Chondrocyte (in vitro differentiated cells): ENCODE data around the gene C7orf25. TPM values are rescaled to one million over a fixed set of nuclear protein-coding genes. Genes with fewer than 3 reads are reported as not detected.

Experiments used
- DNase-seq: peaks from one replicate; pipeline ENCODE4 v3.0.0; 2021; ENCODE audit warnings: mixed read lengths, low spot score
- H3K27ac Mint-ChIP-seq: one replicate; pipeline ENCODE4 v1.8.0; 2021; ENCODE audit warnings: mild to moderate bottlenecking, moderate library complexity, mixed read lengths; ENCODE audit not compliant: unreplicated experiment
- H3K27me3 Mint-ChIP-seq: 2 replicates; pipeline ENCODE4 v1.8.0; 2021; ENCODE audit warnings: low read depth, mixed read lengths
- H3K36me3 Mint-ChIP-seq: 2 replicates; pipeline ENCODE4 v1.8.0; 2021; ENCODE audit warnings: low read depth, mixed read lengths
- H3K4me1 Mint-ChIP-seq: 2 replicates; pipeline ENCODE4 v1.8.0; 2021; ENCODE audit warnings: low read depth, mild to moderate bottlenecking, mixed read lengths
- H3K4me3 Mint-ChIP-seq: one replicate; pipeline ENCODE4 v1.8.0; 2021; ENCODE audit warnings: mild to moderate bottlenecking, moderate library complexity, mixed read lengths; ENCODE audit not compliant: unreplicated experiment
- H3K9me3 Mint-ChIP-seq: 2 replicates; pipeline ENCODE4 v1.8.0; 2021; ENCODE audit warnings: low read depth, mixed read lengths
- CTCF ChIP-seq: fragments of 200-600 bp; sonication (generic); IDR thresholded peaks from 2 replicates; pipeline ENCODE4 v1.5.0; 2021; ENCODE audit warnings: antibody characterized with exemption, mild to moderate bottlenecking, moderate library complexity
- total RNA-seq: library from RNA; stranded (reverse); gene quantifications from 3 replicates; pipeline ENCODE4 v1.2.1, GENCODE V29; 2021

Gene C7orf25
- total RNA-seq, 1 donor from 2014 or later, result 9.7 TPM

- Mint-ChIP-seq H3K36me3 (peaks cover 1% of the 10 kb centered on the region), H3K9me3 (no peaks in the 10 kb centered on the region), H3K27ac (no peak overlapping the region), H3K4me3 (no peak overlapping the region), H3K27me3 (no peaks in the 10 kb centered on the region), H3K4me1 (peaks cover 4% of the 10 kb centered on the region)
- TF ChIP-seq CTCF, result no peak
- no peak for DNase-seq
Measured at GRCh38 chr7:42877862-42878261, 34.0 kb downstream of the C7orf25 start.

DNA sequence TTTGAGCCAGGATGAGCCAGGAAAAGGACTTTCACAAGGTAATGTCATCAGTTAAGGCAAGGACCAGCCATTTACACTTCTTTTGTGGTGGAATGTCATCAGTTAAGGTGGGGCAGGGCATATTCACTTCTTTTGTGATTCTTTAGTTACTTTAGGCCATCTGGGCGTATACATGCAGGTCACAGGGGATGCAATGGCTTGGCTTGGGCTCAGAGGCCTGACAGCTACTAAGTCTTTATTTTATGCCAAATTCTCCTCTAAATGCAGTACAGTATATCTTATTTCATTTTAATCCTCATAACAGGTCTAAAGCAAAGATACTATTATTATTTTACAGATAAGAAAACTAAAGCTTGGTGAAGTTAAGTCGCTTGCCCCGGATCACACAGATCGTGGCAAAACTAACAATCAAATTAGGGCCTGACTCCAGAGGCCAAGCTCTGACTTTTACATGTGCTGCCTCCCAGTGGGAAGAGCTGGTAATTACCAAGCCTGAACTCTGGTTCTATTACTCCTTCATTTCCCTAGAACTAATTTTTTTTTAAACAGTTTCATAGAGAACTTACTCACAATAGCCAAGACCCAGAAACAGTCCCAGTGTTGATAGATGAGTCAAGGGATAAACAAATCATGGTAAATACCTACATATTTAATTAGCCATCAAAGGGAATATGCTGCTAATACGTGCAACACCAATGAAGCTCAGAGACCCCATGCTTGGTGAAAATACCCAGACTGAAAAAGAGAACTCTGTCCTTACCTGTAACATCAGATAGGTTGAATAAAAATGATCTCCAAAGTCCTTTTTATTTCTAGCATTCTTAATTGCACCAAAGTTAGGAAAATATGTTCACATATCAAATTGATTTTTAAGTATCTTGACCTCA is 35.4 kb downstream of the C7orf25 start:
- no peaks in the 10 kb centered on the region for H3K9me3 Mint-ChIP-seq
- H3K4me3 Mint-ChIP-seq, result no peak overlapping the region
- H3K36me3 Mint-ChIP-seq, result peaks cover 3% of the 10 kb centered on the region
- H3K27me3 Mint-ChIP-seq, result no peaks in the 10 kb centered on the region
- no peak for DNase-seq
- no peak overlapping the region for H3K27ac Mint-ChIP-seq
- H3K4me1 Mint-ChIP-seq, result peaks cover 4% of the 10 kb centered on the region
- peak; percentile 88 for TF ChIP-seq CTCF

DNA sequence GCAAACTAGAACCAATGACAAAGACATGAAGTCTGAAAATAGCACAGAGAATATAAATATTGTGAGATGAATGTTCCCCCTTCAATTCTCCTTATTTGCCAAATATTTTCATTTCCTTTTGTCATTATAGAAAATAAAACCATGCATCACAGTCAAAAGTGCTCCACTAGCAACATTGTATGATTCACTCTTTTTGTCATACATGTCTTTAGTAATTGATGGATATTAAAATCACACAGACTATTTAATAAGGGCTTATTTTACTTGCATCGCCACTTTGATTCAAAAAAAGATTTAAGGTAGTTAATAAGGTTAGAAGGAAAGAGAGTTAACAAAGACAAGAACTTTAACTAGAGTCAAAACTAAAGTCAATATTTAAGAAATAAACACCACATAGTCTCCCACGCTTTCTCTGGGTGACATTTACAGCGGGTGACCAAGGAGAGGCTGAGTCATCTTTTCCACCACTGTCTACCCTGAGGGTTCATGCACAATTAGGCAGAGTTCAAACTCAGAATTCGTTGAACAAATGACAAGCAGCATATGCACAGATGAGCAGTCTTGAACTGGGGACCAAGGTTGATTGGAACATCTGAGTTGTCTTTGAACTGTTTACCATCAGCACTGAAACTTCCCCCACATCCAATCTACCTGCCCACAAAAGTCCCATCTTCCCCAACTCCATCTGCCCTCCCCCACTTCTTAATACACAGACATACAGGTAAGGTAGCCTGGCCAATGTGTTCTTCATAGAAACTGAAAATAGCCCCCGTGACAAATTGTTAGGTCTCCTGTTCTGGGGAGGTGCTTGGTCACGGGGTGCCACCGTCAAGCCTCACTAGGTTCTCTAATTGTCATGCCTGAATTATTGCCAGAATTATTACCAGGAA is 42.5 kb downstream of the C7orf25 start:
- H3K9me3 Mint-ChIP-seq, result peaks cover 8% of the 10 kb centered on the region
- no peak for DNase-seq
- H3K27ac Mint-ChIP-seq, result peak overlapping the region; percentile 55

GRCh38 chr7:42868480-42868879 is 43.4 kb downstream of the C7orf25 start:
- no peak for DNase-seq
- no peak for TF ChIP-seq CTCF
- no peak overlapping the region for H3K4me3 Mint-ChIP-seq
- H3K27me3 Mint-ChIP-seq, result no peaks in the 10 kb centered on the region
- H3K4me1 Mint-ChIP-seq, result peaks cover 16% of the 10 kb centered on the region
- H3K36me3 Mint-ChIP-seq, result peaks cover 1% of the 10 kb centered on the region
- peaks cover 13% of the 10 kb centered on the region for H3K9me3 Mint-ChIP-seq
- peak overlapping the region; percentile 55 for H3K27ac Mint-ChIP-seq

More for the DNA sequence above, 42.5 kb downstream of the C7orf25 start:
- Mint-ChIP-seq H3K4me1 (peaks cover 16% of the 10 kb centered on the region), H3K27me3 (no peaks in the 10 kb centered on the region), H3K36me3 (peaks cover 1% of the 10 kb centered on the region), H3K4me3 (no peak overlapping the region)
- TF ChIP-seq CTCF, result no peak

Other genes with a start within 250 kb of the C7orf25 start
- gene PSMA2, start 20.1 kb upstream of the C7orf25 start, total RNA-seq, result 58.3 to 73.0 TPM (median 60.8 TPM) in 3 replicates
- gene MRPL32, start 20.3 kb upstream of the C7orf25 start, total RNA-seq, result 31.9 to 35.9 TPM (median 32.7 TPM) in 3 replicates
- gene HECW1, start 200.6 kb upstream of the C7orf25 start, total RNA-seq, result 0.65 to 1.9 TPM (median 1.5 TPM) in 3 replicates